Epidermal melanocyte (primary cell): ENCODE results near the gene ZFHX3.

Source experiments
- DNase-seq: peaks from one replicate; pipeline ENCODE4 v3.0.0; 2011; ENCODE audit warnings: low spot score; ENCODE audit not compliant: insufficient read length

Gene ZFHX3

GRCh38 chr16:72877374-72878028 is 170.4 kb downstream of the ZFHX3 start:
- peak; percentile 63 for DNase-seq

- DNase-seq: no peak
Measured at GRCh38 chr16:72876981-72877373, 171.0 kb downstream of the ZFHX3 start.

- DNase-seq: peak; percentile 32
Measured at GRCh38 chr16:72876221-72876620, 171.7 kb downstream of the ZFHX3 start.

- DNase-seq: no peak
Measured at GRCh38 chr16:72875291-72876031, 172.5 kb downstream of the ZFHX3 start.

GRCh38 chr16:72873853-72874252 is 174.1 kb downstream of the ZFHX3 start:
- no peak for DNase-seq

- peak; percentile 43 for DNase-seq
Measured at GRCh38 chr16:72873044-72873443, 174.9 kb downstream of the ZFHX3 start.

- DNase-seq: peak; percentile 65
Measured at GRCh38 chr16:72865835-72866234, 182.1 kb downstream of the ZFHX3 start.

GRCh38 chr16:72865258-72865657 is 182.7 kb downstream of the ZFHX3 start:
- no peak for DNase-seq

- DNase-seq: no peak
Measured at GRCh38 chr16:72864130-72864833, 183.6 kb downstream of the ZFHX3 start.

- no peak for DNase-seq
Measured at GRCh38 chr16:72862090-72862489, 185.8 kb downstream of the ZFHX3 start.

GRCh38 chr16:72860726-72861562 is 187.0 kb downstream of the ZFHX3 start:
- DNase-seq: no peak

GRCh38 chr16:72859581-72859980 is 188.3 kb downstream of the ZFHX3 start:
- no peak for DNase-seq

- DNase-seq: no peak
Measured at GRCh38 chr16:72858665-72859493, 189.0 kb downstream of the ZFHX3 start.

- DNase-seq: no peak
Measured at GRCh38 chr16:72857834-72858664, 189.9 kb downstream of the ZFHX3 start.

- no peak for DNase-seq
Measured at GRCh38 chr16:72856797-72857196, 191.1 kb downstream of the ZFHX3 start.

- DNase-seq: no peak
Measured at GRCh38 chr16:72854267-72854959, 193.5 kb downstream of the ZFHX3 start.

GRCh38 chr16:72853575-72854266 is 194.2 kb downstream of the ZFHX3 start:
- DNase-seq: no peak

- no peak for DNase-seq
Measured at GRCh38 chr16:72852421-72852820, 195.5 kb downstream of the ZFHX3 start.
